ENCODE measurements around the gene RAB40B.

The RAB40B gene

GRCh38 chr17:82685291-82685690 is 13.2 kb downstream of the RAB40B start:
- Histone ChIP-seq H3K27ac (ENCODE audit: low read depth, low read length) (no peak overlapping the region), H3K36me3 (ENCODE audit: control insufficient read depth in 1 of 2, insufficient read depth in 2 of 2, low read length in 2 of 2) (no peaks in the 10 kb centered on the region), H3K18ac (ENCODE audit: low read length) (no peak overlapping the region), H2AFZ (ENCODE audit: insufficient read depth, low read length, poor library complexity) (no peak overlapping the region), H3K23ac (ENCODE audit: low read length) (no peak overlapping the region), H4K91ac (ENCODE audit: low read depth, low read length) (no peak overlapping the region), H3K14ac (ENCODE audit: low read length) (no peak overlapping the region), H3K79me1 (ENCODE audit: low read length) (no peaks in the 10 kb centered on the region), H3K79me2 (ENCODE audit: control insufficient read depth, insufficient read depth, low read length, poor library complexity) (no peaks in the 10 kb centered on the region), H3K4me1 (ENCODE audit: control insufficient read depth in 1 of 2, insufficient read depth in 2 of 2, low read length in 2 of 2) (no peaks in the 10 kb centered on the region), H3K4me3 (ENCODE audit: low read depth, low read length) (no peak overlapping the region), H2BK120ac (ENCODE audit: insufficient read depth, low read length, poor library complexity) (no peak overlapping the region), H2BK5ac (ENCODE audit: low read depth, low read length, poor library complexity) (no peak overlapping the region), H2AK5ac (ENCODE audit: low read length) (no peak overlapping the region), H4K12ac (ENCODE audit: low read depth, low read length) (no peak overlapping the region), H3K9me3 (ENCODE audit: insufficient read depth, low read depth, low read length) (peaks cover under 1% of the 10 kb centered on the region), H4K8ac (ENCODE audit: low read depth, low read length) (no peak overlapping the region), H3K4me2 (ENCODE audit: low read length) (no peak overlapping the region), H3K4ac (ENCODE audit: low read depth, low read length) (no peak overlapping the region), H2BK12ac (ENCODE audit: low read length) (no peak overlapping the region), H3K27me3 (ENCODE audit: insufficient read depth, low read length) (no peaks in the 10 kb centered on the region), H3K9ac (ENCODE audit: low read length) (no peak overlapping the region)
- WGBS (ENCODE audit: extremely low coverage, insufficient coverage, insufficient read length), result no CpG with 5 or more reads among the region's 12 CpGs
- DNase-seq, result no peak

GRCh38 chr17:82684228-82684841 is 14.2 kb downstream of the RAB40B start:
- no peak overlapping the region for H4K12ac ChIP-seq (ENCODE audit: low read depth, low read length)
- no peak for DNase-seq
- H3K4me1 ChIP-seq (ENCODE audit: control insufficient read depth in 1 of 2, insufficient read depth in 2 of 2, low read length in 2 of 2), result no peaks in the 10 kb centered on the region
- H4K8ac ChIP-seq (ENCODE audit: low read depth, low read length), result no peak overlapping the region
- H2BK12ac ChIP-seq (ENCODE audit: low read length), result no peak overlapping the region
- no peak overlapping the region for H3K4ac ChIP-seq (ENCODE audit: low read depth, low read length)
- no peak overlapping the region for H3K4me3 ChIP-seq (ENCODE audit: low read depth, low read length)
- no peak overlapping the region for H4K91ac ChIP-seq (ENCODE audit: low read depth, low read length)
- no peaks in the 10 kb centered on the region for H3K79me2 ChIP-seq (ENCODE audit: control insufficient read depth, insufficient read depth, low read length, poor library complexity)
- H3K4me2 ChIP-seq (ENCODE audit: low read length), result no peak overlapping the region
- H3K27ac ChIP-seq (ENCODE audit: low read depth, low read length), result no peak overlapping the region
- WGBS (ENCODE audit: extremely low coverage, insufficient coverage, insufficient read length), result no CpG with 5 or more reads among the region's 13 CpGs
- H3K14ac ChIP-seq (ENCODE audit: low read length), result no peak overlapping the region
- no peak overlapping the region for H3K18ac ChIP-seq (ENCODE audit: low read length)
- no peak overlapping the region for H2AK5ac ChIP-seq (ENCODE audit: low read length)
- no peak overlapping the region for H2BK5ac ChIP-seq (ENCODE audit: low read depth, low read length, poor library complexity)
- H3K23ac ChIP-seq (ENCODE audit: low read length), result no peak overlapping the region
- H2BK120ac ChIP-seq (ENCODE audit: insufficient read depth, low read length, poor library complexity), result no peak overlapping the region
- H3K9me3 ChIP-seq (ENCODE audit: insufficient read depth, low read depth, low read length), result peaks cover 2% of the 10 kb centered on the region
- H3K27me3 ChIP-seq (ENCODE audit: insufficient read depth, low read length), result no peaks in the 10 kb centered on the region
- H3K36me3 ChIP-seq (ENCODE audit: control insufficient read depth in 1 of 2, insufficient read depth in 2 of 2, low read length in 2 of 2), result no peaks in the 10 kb centered on the region
- no peaks in the 10 kb centered on the region for H3K79me1 ChIP-seq (ENCODE audit: low read length)
- H3K9ac ChIP-seq (ENCODE audit: low read length), result no peak overlapping the region
- no peak overlapping the region for H2AFZ ChIP-seq (ENCODE audit: insufficient read depth, low read length, poor library complexity)

GRCh38 chr17:82683534-82683933 is 15.0 kb downstream of the RAB40B start:
- Histone ChIP-seq H3K14ac (ENCODE audit: low read length) (no peak overlapping the region), H3K18ac (ENCODE audit: low read length) (no peak overlapping the region), H2BK12ac (ENCODE audit: low read length) (no peak overlapping the region), H2AK5ac (ENCODE audit: low read length) (no peak overlapping the region), H3K79me1 (ENCODE audit: low read length) (no peaks in the 10 kb centered on the region), H4K91ac (ENCODE audit: low read depth, low read length) (no peak overlapping the region), H2AFZ (ENCODE audit: insufficient read depth, low read length, poor library complexity) (no peak overlapping the region), H3K9me3 (ENCODE audit: insufficient read depth, low read depth, low read length) (peaks cover 2% of the 10 kb centered on the region), H2BK120ac (ENCODE audit: insufficient read depth, low read length, poor library complexity) (no peak overlapping the region), H3K4me2 (ENCODE audit: low read length) (no peak overlapping the region), H4K8ac (ENCODE audit: low read depth, low read length) (no peak overlapping the region), H3K9ac (ENCODE audit: low read length) (no peak overlapping the region), H3K79me2 (ENCODE audit: control insufficient read depth, insufficient read depth, low read length, poor library complexity) (no peaks in the 10 kb centered on the region), H3K36me3 (ENCODE audit: control insufficient read depth in 1 of 2, insufficient read depth in 2 of 2, low read length in 2 of 2) (no peaks in the 10 kb centered on the region), H3K23ac (ENCODE audit: low read length) (no peak overlapping the region), H3K4ac (ENCODE audit: low read depth, low read length) (no peak overlapping the region), H4K12ac (ENCODE audit: low read depth, low read length) (no peak overlapping the region), H2BK5ac (ENCODE audit: low read depth, low read length, poor library complexity) (no peak overlapping the region), H3K27ac (ENCODE audit: low read depth, low read length) (no peak overlapping the region), H3K4me3 (ENCODE audit: low read depth, low read length) (no peak overlapping the region), H3K4me1 (ENCODE audit: control insufficient read depth in 1 of 2, insufficient read depth in 2 of 2, low read length in 2 of 2) (no peaks in the 10 kb centered on the region), H3K27me3 (ENCODE audit: insufficient read depth, low read length) (no peaks in the 10 kb centered on the region)
- no CpG with 5 or more reads among the region's 1 CpG for WGBS (ENCODE audit: extremely low coverage, insufficient coverage, insufficient read length)
- no peak for DNase-seq

- H3K79me1 ChIP-seq (ENCODE audit: low read length), result no peaks in the 10 kb centered on the region
- H3K23ac ChIP-seq (ENCODE audit: low read length), result no peak overlapping the region
- no peak overlapping the region for H3K18ac ChIP-seq (ENCODE audit: low read length)
- H3K27ac ChIP-seq (ENCODE audit: low read depth, low read length), result no peak overlapping the region
- H3K36me3 ChIP-seq (ENCODE audit: control insufficient read depth in 1 of 2, insufficient read depth in 2 of 2, low read length in 2 of 2), result no peaks in the 10 kb centered on the region
- H2BK12ac ChIP-seq (ENCODE audit: low read length), result no peak overlapping the region
- H2BK120ac ChIP-seq (ENCODE audit: insufficient read depth, low read length, poor library complexity), result no peak overlapping the region
- H3K9ac ChIP-seq (ENCODE audit: low read length), result no peak overlapping the region
- H3K4ac ChIP-seq (ENCODE audit: low read depth, low read length), result no peak overlapping the region
- H3K14ac ChIP-seq (ENCODE audit: low read length), result no peak overlapping the region
- H3K4me1 ChIP-seq (ENCODE audit: control insufficient read depth in 1 of 2, insufficient read depth in 2 of 2, low read length in 2 of 2), result no peaks in the 10 kb centered on the region
- H3K27me3 ChIP-seq (ENCODE audit: insufficient read depth, low read length), result no peaks in the 10 kb centered on the region
- H4K91ac ChIP-seq (ENCODE audit: low read depth, low read length), result no peak overlapping the region
- H2AFZ ChIP-seq (ENCODE audit: insufficient read depth, low read length, poor library complexity), result no peak overlapping the region
- H4K8ac ChIP-seq (ENCODE audit: low read depth, low read length), result no peak overlapping the region
- H3K79me2 ChIP-seq (ENCODE audit: control insufficient read depth, insufficient read depth, low read length, poor library complexity), result no peaks in the 10 kb centered on the region
- no CpG with 5 or more reads among the region's 3 CpGs for WGBS (ENCODE audit: extremely low coverage, insufficient coverage, insufficient read length)
- no peak overlapping the region for H4K12ac ChIP-seq (ENCODE audit: low read depth, low read length)
- no peak overlapping the region for H2BK5ac ChIP-seq (ENCODE audit: low read depth, low read length, poor library complexity)
- H3K9me3 ChIP-seq (ENCODE audit: insufficient read depth, low read depth, low read length), result peaks cover 2% of the 10 kb centered on the region
- no peak overlapping the region for H3K4me2 ChIP-seq (ENCODE audit: low read length)
- no peak overlapping the region for H3K4me3 ChIP-seq (ENCODE audit: low read depth, low read length)
- no peak for DNase-seq
- H2AK5ac ChIP-seq (ENCODE audit: low read length), result no peak overlapping the region
Observed at GRCh38 chr17:82681547-82681946, 17.0 kb downstream of the RAB40B start.

Measured in trophoblast cell (in vitro differentiated cells and primary cell).